GM12874 (cell line): ENCODE data around the gene PTPRM.

Experiments used
- TF ChIP-seq, protein P1 (sequence below): IDR thresholded peaks from 2 replicates; pipeline ENCODE4 v1.5.1; 2011; ENCODE audit warnings: low read depth, mild to moderate bottlenecking, control low read depth, low read length, moderate library complexity; ENCODE audit not compliant: insufficient read depth

The PTPRM gene

DNA sequence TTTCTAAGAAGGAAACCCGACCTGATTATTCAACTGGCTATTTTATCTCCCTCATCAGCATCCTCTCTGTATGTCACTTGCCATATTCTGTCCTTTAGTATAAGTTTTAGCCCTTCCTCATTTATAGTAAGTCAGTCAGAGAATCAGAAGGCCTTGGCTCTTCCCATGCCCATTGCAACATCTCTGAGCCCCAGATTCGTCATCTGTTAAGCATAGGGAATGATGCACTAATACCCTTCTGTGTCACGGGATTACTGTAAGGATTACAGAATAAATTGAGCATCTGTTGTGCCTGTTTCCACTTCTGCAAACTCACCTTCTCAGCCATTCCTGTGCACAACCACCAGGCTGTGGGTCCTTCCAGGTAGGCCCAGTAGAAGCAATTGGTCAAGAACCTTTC lies 784.0 kb downstream of the PTPRM start:
- TF ChIP-seq, protein P1, sequence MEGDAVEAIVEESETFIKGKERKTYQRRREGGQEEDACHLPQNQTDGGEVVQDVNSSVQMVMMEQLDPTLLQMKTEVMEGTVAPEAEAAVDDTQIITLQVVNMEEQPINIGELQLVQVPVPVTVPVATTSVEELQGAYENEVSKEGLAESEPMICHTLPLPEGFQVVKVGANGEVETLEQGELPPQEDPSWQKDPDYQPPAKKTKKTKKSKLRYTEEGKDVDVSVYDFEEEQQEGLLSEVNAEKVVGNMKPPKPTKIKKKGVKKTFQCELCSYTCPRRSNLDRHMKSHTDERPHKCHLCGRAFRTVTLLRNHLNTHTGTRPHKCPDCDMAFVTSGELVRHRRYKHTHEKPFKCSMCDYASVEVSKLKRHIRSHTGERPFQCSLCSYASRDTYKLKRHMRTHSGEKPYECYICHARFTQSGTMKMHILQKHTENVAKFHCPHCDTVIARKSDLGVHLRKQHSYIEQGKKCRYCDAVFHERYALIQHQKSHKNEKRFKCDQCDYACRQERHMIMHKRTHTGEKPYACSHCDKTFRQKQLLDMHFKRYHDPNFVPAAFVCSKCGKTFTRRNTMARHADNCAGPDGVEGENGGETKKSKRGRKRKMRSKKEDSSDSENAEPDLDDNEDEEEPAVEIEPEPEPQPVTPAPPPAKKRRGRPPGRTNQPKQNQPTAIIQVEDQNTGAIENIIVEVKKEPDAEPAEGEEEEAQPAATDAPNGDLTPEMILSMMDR: no peak

DNA sequence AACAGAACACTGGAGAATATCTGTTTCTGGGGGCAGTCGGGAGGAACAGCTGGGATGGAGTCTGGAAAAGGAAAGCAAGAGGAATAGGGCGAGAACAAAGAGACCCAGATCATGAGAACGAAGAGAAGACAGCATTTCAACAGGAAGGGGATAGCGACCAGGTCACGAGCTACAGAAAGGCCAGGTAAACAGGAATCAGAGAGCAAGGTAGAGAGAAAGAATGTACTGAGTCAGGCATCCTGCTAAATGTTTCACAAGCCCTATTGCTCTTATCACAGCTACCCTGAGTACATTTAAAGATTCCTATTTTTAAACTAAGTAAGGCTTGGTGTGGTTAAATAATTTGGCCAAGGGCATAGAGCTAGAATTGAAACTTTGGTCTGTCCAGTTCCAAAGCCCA lies 787.2 kb downstream of the PTPRM start:
- TF ChIP-seq, protein P1: no peak

DNA sequence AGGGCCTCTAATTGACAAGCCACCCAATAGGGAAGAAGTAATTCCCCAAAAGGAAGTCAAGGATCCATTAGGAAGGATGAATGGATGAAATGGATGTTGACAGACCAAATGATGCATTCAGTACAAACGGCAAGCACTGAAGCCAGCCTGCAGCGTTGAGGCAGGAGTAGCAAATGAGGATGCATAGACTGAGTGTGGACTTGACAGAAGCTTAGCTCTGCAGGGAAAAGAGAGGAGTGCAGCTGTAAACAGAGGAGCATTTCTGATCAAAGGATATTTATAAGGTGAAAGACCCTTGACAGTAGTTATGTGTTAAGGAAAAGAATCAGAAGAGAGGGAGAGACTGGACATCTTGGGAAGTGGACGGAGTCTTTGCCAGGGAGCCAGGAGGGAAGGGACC lies 788.9 kb downstream of the PTPRM start:
- TF ChIP-seq, protein P1: no peak

DNA sequence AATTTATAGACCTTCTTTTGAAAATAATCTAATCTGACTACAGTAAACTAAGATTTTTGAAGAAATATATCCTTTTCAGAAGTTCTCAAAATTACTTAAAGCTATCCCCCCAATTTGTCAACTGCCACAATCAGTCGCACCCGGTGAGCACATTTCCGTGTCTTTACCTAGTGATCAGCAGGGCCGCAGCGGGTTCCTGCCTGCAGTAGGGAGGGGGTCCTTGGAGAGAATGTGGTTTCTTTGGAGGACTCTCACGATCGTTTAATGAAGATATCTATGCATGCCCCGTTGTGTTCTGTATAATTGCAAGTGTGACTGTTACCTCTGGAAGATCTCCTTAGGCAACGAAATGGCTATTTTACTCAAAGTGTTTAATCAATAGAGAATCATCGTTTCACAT lies 790.2 kb downstream of the PTPRM start:
- TF ChIP-seq, protein P1: no peak

DNA sequence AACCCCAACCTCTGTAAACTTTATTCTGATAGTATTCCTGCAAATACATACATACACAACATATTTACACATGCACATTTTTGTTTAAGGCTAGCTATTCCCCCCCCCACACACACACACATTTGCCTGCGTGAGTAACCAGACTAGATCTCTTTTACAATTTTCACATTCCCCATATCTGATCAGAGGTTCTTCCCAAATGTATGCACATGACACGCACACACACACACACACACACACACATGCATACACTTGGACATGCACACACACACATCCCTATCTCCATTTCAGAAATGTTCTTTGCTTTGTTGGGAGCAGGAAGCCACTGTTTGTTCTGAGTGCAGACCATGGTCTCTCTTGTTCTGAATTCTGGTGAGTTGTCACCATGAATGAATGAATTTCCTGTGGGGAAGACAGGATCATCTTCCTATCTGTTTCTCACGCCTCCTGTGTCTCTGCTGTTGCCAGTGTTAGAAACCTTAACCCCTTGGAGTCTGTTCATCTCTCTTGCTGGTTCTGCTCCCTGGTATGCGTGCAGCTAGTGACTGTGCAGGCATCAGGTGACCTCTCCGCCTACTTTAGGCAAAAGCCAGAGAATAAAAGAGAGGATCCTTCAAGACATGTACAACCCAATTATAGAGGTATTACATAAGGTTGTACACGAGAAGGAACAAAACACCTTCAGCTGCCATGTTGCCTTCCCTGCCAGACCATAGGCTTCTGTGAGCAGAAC lies 791.1 kb downstream of the PTPRM start:
- TF ChIP-seq, protein P1: no peak

DNA sequence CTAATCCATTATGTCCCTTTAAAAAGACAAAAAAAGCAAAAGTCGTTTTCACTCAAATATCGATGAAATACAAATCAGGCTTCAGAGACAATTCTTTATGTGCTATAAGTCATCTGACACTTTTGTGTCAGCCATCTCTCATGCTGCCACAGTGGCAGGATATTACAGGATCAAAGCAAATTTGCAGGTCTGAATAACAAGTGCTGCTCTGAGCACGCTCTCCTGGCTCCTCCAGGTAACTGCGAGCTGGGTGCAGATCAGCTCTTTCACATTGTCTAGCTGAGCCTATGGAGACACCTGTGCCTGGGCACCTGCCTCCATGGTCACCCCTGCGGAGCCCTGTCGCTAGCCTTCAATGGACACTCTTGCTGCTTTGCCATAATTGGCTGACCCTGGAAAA lies 792.0 kb downstream of the PTPRM start:
- TF ChIP-seq, protein P1: no peak

DNA sequence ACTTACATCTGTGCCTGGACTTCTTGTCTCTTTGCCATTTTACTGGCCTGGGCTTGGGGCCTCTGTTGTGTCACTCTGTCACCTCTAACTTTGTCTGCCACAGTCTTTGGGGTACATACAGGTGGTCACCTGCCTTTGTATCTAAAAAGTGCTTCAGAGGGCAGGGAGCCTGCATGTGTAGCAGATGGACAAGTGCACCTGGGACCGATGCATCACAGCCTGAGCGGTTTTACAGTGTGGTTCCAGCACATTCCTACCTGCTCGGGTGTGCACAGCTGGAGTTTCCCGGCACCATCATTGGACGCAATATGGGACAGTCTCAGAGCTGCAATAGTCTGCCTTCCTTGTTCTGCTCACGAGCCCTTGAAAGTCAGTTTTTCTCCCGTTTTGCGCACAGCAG lies 792.4 kb downstream of the PTPRM start:
- TF ChIP-seq, protein P1: no peak
